ENCODE data around the gene ZC3H10.

The ZC3H10 gene

DNA sequence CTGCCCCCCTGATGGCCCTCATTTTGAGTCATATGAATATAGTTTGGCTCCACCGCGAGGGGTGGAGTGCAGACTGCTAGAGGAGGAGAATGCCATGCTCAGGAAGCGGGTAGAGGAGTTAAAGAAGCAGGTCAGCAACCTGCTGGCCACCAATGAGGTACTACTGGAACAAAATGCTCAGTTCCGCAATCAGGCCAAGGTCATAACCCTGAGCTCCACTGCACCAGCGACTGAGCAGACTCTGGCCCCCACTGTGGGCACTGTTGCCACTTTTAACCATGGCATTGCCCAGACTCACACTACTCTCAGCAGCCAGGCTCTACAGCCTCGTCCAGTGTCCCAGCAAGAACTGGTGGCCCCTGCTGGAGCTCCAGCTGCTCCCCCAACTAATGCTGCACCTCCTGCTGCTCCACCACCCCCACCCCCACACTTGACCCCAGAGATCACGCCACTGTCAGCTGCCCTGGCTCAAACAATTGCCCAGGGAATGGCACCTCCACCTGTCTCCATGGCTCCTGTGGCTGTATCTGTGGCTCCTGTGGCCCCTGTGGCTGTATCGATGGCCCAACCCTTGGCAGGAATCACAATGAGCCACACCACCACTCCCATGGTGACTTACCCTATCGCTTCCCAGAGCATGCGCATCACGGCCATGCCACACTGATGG lies 3.3 kb downstream of the ZC3H10 start:
- TF ChIP-seq, protein P1, sequence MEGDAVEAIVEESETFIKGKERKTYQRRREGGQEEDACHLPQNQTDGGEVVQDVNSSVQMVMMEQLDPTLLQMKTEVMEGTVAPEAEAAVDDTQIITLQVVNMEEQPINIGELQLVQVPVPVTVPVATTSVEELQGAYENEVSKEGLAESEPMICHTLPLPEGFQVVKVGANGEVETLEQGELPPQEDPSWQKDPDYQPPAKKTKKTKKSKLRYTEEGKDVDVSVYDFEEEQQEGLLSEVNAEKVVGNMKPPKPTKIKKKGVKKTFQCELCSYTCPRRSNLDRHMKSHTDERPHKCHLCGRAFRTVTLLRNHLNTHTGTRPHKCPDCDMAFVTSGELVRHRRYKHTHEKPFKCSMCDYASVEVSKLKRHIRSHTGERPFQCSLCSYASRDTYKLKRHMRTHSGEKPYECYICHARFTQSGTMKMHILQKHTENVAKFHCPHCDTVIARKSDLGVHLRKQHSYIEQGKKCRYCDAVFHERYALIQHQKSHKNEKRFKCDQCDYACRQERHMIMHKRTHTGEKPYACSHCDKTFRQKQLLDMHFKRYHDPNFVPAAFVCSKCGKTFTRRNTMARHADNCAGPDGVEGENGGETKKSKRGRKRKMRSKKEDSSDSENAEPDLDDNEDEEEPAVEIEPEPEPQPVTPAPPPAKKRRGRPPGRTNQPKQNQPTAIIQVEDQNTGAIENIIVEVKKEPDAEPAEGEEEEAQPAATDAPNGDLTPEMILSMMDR (IDR thresholded peaks at IDR 0.05), result no peak
- Mint-ChIP-seq H3K36me3 (ENCODE audit: low read depth) (peaks cover 26% of the 10 kb centered on the region), H3K27me3 (ENCODE audit: low read depth, poor library complexity) (peaks cover 7% of the 10 kb centered on the region), H3K9me3 (no peaks in the 10 kb centered on the region), H3K4me1 (peaks cover 60% of the 10 kb centered on the region), H3K4me3 (no peak overlapping the region), H3K27ac (no peak overlapping the region)
- DNase-seq, result no peak

DNA sequence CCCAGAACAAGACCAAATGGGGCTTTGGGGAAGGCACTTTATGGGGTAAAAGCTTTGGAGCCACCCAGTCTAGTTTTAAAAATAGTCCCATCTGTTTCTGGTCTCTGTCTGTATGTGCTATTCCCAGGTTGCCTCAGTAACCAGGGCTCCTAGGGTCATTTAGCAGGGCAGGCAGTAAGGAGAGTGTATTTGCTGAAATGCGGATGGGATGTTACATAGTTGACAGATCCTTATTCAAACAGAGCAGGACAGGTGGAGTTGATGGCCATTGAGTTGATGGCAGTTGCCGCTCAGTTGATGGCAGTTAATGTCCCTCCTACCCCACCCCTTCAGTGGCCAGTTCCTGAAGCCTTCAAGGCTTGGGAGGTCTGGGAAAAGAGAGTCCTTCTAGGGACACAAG lies 4.6 kb downstream of the ZC3H10 start:
- Mint-ChIP-seq H3K27ac (no peak overlapping the region), H3K9me3 (no peaks in the 10 kb centered on the region), H3K4me3 (no peak overlapping the region), H3K4me1 (peaks cover 72% of the 10 kb centered on the region), H3K27me3 (ENCODE audit: low read depth, poor library complexity) (peaks cover 3% of the 10 kb centered on the region), H3K36me3 (ENCODE audit: low read depth) (peaks cover 16% of the 10 kb centered on the region)
- TF ChIP-seq, protein P1 (IDR thresholded peaks at IDR 0.05), result no peak
- DNase-seq, result no peak

DNA sequence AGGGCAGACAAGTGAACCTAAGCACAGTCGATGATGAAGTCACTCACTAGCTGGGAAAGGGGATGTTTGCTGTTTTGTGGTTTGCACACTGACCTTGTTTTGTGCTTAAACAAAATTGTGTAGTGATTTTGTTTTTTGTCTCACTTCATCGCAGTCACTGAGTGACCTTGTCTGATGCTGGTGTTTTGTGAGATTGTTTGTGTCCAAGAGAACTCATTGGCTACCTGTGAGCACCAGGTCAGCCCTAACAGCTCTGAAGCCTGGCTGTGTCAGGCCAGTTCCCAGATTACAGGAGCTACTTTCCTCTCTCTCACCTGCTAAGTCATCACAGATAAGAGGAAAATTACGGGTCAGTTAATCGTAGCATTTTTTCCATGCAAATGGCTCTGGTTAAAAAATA lies 6.1 kb downstream of the ZC3H10 start:
- H3K27ac Mint-ChIP-seq, result no peak overlapping the region
- H3K27me3 Mint-ChIP-seq (ENCODE audit: low read depth, poor library complexity), result peaks cover 3% of the 10 kb centered on the region
- H3K4me3 Mint-ChIP-seq, result no peak overlapping the region
- H3K4me1 Mint-ChIP-seq, result peaks cover 64% of the 10 kb centered on the region
- H3K36me3 Mint-ChIP-seq (ENCODE audit: low read depth), result peaks cover 13% of the 10 kb centered on the region
- TF ChIP-seq, protein P1 (IDR thresholded peaks at IDR 0.05), result no peak
- no peak for DNase-seq
- no peaks in the 10 kb centered on the region for H3K9me3 Mint-ChIP-seq

DNA sequence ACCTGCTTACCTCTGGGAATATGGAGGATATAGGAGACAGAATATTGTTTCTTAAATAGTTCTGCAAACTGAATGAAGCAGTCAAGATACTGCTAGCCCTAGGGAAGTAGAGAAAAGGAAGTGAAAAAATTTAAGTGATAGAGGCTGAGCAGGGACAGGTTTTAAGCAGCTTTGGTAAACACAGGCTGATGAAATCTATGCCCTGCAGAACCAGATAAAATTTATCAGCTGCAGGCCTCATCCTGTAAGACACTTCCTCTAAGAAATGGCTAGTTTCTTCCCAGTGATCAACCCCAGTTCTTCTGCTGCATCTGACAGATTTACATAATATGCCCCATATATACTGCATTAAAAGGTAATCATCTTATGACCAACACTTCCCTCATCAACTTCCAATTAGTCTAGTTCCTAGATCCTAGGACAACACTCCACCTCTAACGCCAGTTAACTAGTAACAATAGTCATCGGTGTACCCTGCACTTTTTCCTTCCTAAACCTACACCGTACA lies 8.7 kb downstream of the ZC3H10 start:
- TF ChIP-seq, protein P1 (IDR thresholded peaks at IDR 0.05), result no peak
- H3K4me1 Mint-ChIP-seq, result peaks cover 56% of the 10 kb centered on the region
- H3K36me3 Mint-ChIP-seq (ENCODE audit: low read depth), result peaks cover 16% of the 10 kb centered on the region
- no peaks in the 10 kb centered on the region for H3K9me3 Mint-ChIP-seq
- H3K27ac Mint-ChIP-seq, result no peak overlapping the region
- DNase-seq, result no peak
- H3K4me3 Mint-ChIP-seq, result peak overlapping the region; percentile 92
- H3K27me3 Mint-ChIP-seq (ENCODE audit: low read depth, poor library complexity), result peaks cover 3% of the 10 kb centered on the region

DNA sequence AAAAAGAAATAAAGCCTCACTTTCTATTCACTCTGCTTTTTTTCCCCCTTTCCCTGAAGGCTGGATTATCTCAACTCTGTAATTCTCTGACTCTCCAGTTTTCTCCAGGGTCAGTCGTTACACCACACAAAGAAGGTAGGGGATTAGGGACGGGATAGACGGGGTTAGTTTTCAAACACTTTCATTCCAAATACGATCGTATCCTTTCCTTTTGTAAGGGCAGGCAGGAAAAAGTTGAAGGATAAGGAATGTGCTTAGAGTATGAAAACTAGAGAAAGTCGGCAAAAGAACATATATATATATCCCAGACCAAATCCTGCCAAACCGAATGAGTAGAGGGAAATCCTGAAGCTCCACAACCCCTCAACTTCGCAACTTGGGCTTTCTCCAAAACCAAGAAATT lies 9.4 kb downstream of the ZC3H10 start:
- peak overlapping the region; percentile 92 for H3K4me3 Mint-ChIP-seq
- no peaks in the 10 kb centered on the region for H3K9me3 Mint-ChIP-seq
- H3K27me3 Mint-ChIP-seq (ENCODE audit: low read depth, poor library complexity), result peaks cover 3% of the 10 kb centered on the region
- peaks cover 49% of the 10 kb centered on the region for H3K4me1 Mint-ChIP-seq
- peaks cover 23% of the 10 kb centered on the region for H3K36me3 Mint-ChIP-seq (ENCODE audit: low read depth)
- no peak for DNase-seq
- TF ChIP-seq, protein P1 (IDR thresholded peaks at IDR 0.05), result no peak
- peak overlapping the region; percentile 80 for H3K27ac Mint-ChIP-seq

Measured in nephron progenitor cell (in vitro differentiated cells).